Bronchial epithelial cell (primary cell): ENCODE results near the gene ALPL. TPM values are rescaled to one million over a fixed set of nuclear protein-coding genes. Genes with fewer than 3 reads are reported as not detected.
A peak's percentile ranks its signal among the peaks of the same experiment; 100 is the strongest.

ENCODE experiments used
- DNase-seq: peaks from one replicate; pipeline ENCODE4 v3.0.0-alpha.2; 2010; ENCODE audit warnings: low read depth
- FAIRE-seq: peaks from 2 replicates; lab custom pipeline; 2011; peaks lifted over from hg19 to GRCh38; lab: Jason Lieb, UNC
- H3K27me3 ChIP-seq: 2 replicates; pipeline ENCODE4 v1.5.1; 2011; ENCODE audit warnings: low read length; ENCODE audit not compliant: control insufficient read depth, insufficient read depth
- H3K36me3 ChIP-seq: 2 replicates; pipeline ENCODE4 v1.5.1; 2011; ENCODE audit warnings: low read length; ENCODE audit not compliant: control insufficient read depth, insufficient read depth
- H3K4me3 ChIP-seq: 2 replicates; pipeline ENCODE4 v1.5.1; 2011; ENCODE audit warnings: mild to moderate bottlenecking, low read depth, low read length, control low read depth
- CTCF ChIP-seq: IDR thresholded peaks from 2 replicates; pipeline ENCODE4 v1.5.1; 2011; ENCODE audit warnings: mild to moderate bottlenecking, moderate library complexity, low read length, control low read depth, inconsistent platforms; ENCODE audit not compliant: insufficient read depth, severe bottlenecking
- total RNA-seq: library from RNA; depleted of rRNA; stranded (reverse); fragments of >200 nt; gene quantifications from 2 replicates; pipeline ENCODE4 v1.2.1, GENCODE V29; 2014

ALPL gene
- total RNA-seq, 1 donor from 2014 or later: not detected

GRCh38 chr1:21585037-21585436, 75.8 kb downstream of the ALPL start:
- Histone ChIP-seq H3K4me3 (no peak overlapping the region), H3K36me3 (no peaks in the 10 kb centered on the region), H3K27me3 (peaks cover 2% of the 10 kb centered on the region)
- no peak for TF ChIP-seq CTCF
- peak; percentile 20 for DNase-seq
- no peak for FAIRE-seq

GRCh38 chr1:21586222-21586621, 77.0 kb downstream of the ALPL start:
- Histone ChIP-seq H3K36me3 (no peaks in the 10 kb centered on the region), H3K4me3 (no peak overlapping the region), H3K27me3 (peaks cover 2% of the 10 kb centered on the region)
- DNase-seq (no peak), FAIRE-seq (no peak)
- TF ChIP-seq CTCF: no peak

- peak; percentile 73 for FAIRE-seq
- Histone ChIP-seq H3K36me3 (no peaks in the 10 kb centered on the region), H3K27me3 (peaks cover 2% of the 10 kb centered on the region), H3K4me3 (no peak overlapping the region)
- no peak for TF ChIP-seq CTCF
- DNase-seq: peak; percentile 73
Measured at GRCh38 chr1:21586846-21587601, 77.8 kb downstream of the ALPL start.

GRCh38 chr1:21587602-21587953, 78.4 kb downstream of the ALPL start:
- Histone ChIP-seq H3K4me3 (no peak overlapping the region), H3K36me3 (no peaks in the 10 kb centered on the region), H3K27me3 (peaks cover 2% of the 10 kb centered on the region)
- no peak for DNase-seq
- no peak for FAIRE-seq
- TF ChIP-seq CTCF: no peak

GRCh38 chr1:21589618-21590017, 80.4 kb downstream of the ALPL start:
- Histone ChIP-seq H3K4me3 (no peak overlapping the region), H3K27me3 (no peaks in the 10 kb centered on the region), H3K36me3 (no peaks in the 10 kb centered on the region)
- FAIRE-seq: no peak
- DNase-seq: no peak
- no peak for TF ChIP-seq CTCF
